Endothelial cell of umbilical vein (primary cell): ENCODE measurements around the gene INHBC. TPM values are rescaled to one million over a fixed set of nuclear protein-coding genes. Genes with fewer than 3 reads are reported as not detected.

Experiments used
- BruUV-seq: library from RNA; stranded (reverse); fragments of 400-500 nt; replicated peaks from 2 replicates; lab custom pipeline; 2021; lab: Mats Ljungman, UMichigan
- CTCF ChIA-PET: fragments of 300-600, 350-600 bp; sonication (Branson Sonifier 250); formaldehyde crosslinking; loops from one replicate; lab custom pipeline; 2021; ENCODE audit warnings: antibody characterized with exemption, inconsistent platforms; lab: Charles Lee
- POLR2A ChIA-PET: fragments of 300-600, 350-600 bp; sonication (Branson Sonifier 250); formaldehyde crosslinking; loops from one replicate; lab custom pipeline; 2021; ENCODE audit warnings: antibody characterized with exemption, inconsistent platforms; lab: Charles Lee
- DNase-seq: peaks from one replicate; pipeline ENCODE4 v3.0.0-alpha.2; 2011; ENCODE audit warnings: low read depth, low spot score
- FAIRE-seq: peaks from 2 replicates; lab custom pipeline; 2011; peaks lifted over from hg19 to GRCh38; lab: Jason Lieb, UNC
- H2AFZ ChIP-seq: 2 replicates; pipeline ENCODE4 v1.6.0; 2012; ENCODE audit warnings: low read depth, low read length, control low read depth, inconsistent platforms
- H3K27ac ChIP-seq: 2 replicates; pipeline ENCODE4 v1.5.1; 2011; ENCODE audit warnings: low read depth, mild to moderate bottlenecking, control low read depth, low read length, moderate library complexity; ENCODE audit not compliant: insufficient read depth
- H3K27me3 ChIP-seq, 2 experiments: 2 replicates each; pipeline versions ENCODE4 v1.6.0 to v1.6.1; 2011; ENCODE audit warnings: low read length in 2 of 2, mixed read lengths in 1 of 2; ENCODE audit not compliant: control insufficient read depth in 2 of 2, insufficient read depth in 2 of 2
- H3K36me3 ChIP-seq, 2 experiments: 2 replicates in 1 of 2; 3 replicates in 1 of 2; pipeline ENCODE4 v1.5.1; 2011; ENCODE audit warnings: low read length in 2 of 2, mild to moderate bottlenecking in 1 of 2, moderate library complexity in 1 of 2; ENCODE audit not compliant: control insufficient read depth in 2 of 2, insufficient read depth in 2 of 2; ENCODE audit errors: extremely low read depth in 1 of 2
- H3K4me1 ChIP-seq: 3 replicates; pipeline ENCODE4 v1.5.1; 2011; ENCODE audit warnings: mild to moderate bottlenecking, low read length; ENCODE audit not compliant: control insufficient read depth, insufficient read depth; ENCODE audit errors: extremely low read depth
- H3K4me2 ChIP-seq: 2 replicates; pipeline ENCODE4 v1.6.1; 2011; ENCODE audit warnings: low read length, control low read depth, mixed read lengths; ENCODE audit not compliant: insufficient read depth
- H3K4me3 ChIP-seq, 3 experiments: fragments of 200-600 bp in 1 of 3; sonication (generic), shearing (Covaris generic) in 1 of 3; replicated peaks in 1 of 3; 2 replicates each; pipeline ENCODE4 v1.5.1; 2011 to 2016; ENCODE audit warnings: control low read depth in 3 of 3, low read length in 3 of 3, mild to moderate bottlenecking in 2 of 3, inconsistent platforms in 1 of 3, low read depth in 1 of 3, moderate library complexity in 1 of 3; ENCODE audit not compliant: insufficient read depth in 1 of 3
- H3K79me2 ChIP-seq: 2 replicates; pipeline ENCODE4 v1.6.0; 2012; ENCODE audit warnings: low read length, inconsistent platforms; ENCODE audit not compliant: control insufficient read depth, insufficient read depth
- H3K9ac ChIP-seq: replicated peaks from 2 replicates; pipeline ENCODE3; 2011; ENCODE audit warnings: low read length, control low read depth; ENCODE audit not compliant: insufficient read depth; ENCODE audit errors: extremely low read depth
- H3K9me1 ChIP-seq: replicated peaks from 3 replicates; pipeline ENCODE4 v1.6.0; 2011; ENCODE audit warnings: mild to moderate bottlenecking, low read length; ENCODE audit not compliant: control insufficient read depth, insufficient read depth; ENCODE audit errors: extremely low read depth
- H3K9me3 ChIP-seq: replicated peaks from 2 replicates; pipeline ENCODE4 v1.5.1; 2012; ENCODE audit warnings: low read length, inconsistent platforms; ENCODE audit not compliant: control insufficient read depth, insufficient read depth
- H4K20me1 ChIP-seq: replicated peaks from 2 replicates; pipeline ENCODE3; 2011; ENCODE audit warnings: mild to moderate bottlenecking, low read length; ENCODE audit not compliant: control insufficient read depth, insufficient read depth; ENCODE audit errors: extremely low read depth
- CTCF ChIP-seq, 2 donors: IDR thresholded peaks; 1 replicate in 1 of 2; 2 replicates in 1 of 2; pipeline ENCODE4 v1.5.1; 2011; ENCODE audit warnings: low read length in 2 of 2, mild to moderate bottlenecking in 2 of 2, moderate library complexity in 2 of 2, control low read depth in 1 of 2, inconsistent platforms in 1 of 2, low read depth in 1 of 2; ENCODE audit not compliant: insufficient read depth in 1 of 2; ENCODE audit errors: extremely low read depth in 1 of 2
- EZH2 ChIP-seq: IDR thresholded peaks from 2 replicates; pipeline ENCODE4 v1.6.1; 2012; ENCODE audit warnings: borderline replicate concordance, low read depth, mild to moderate bottlenecking, moderate library complexity, low read length, inconsistent platforms; ENCODE audit not compliant: severe bottlenecking
- FOS ChIP-seq: IDR thresholded peaks from 2 replicates; pipeline ENCODE4 v1.6.1; 2011; ENCODE audit warnings: mild to moderate bottlenecking, low read length, moderate library complexity, borderline replicate concordance; ENCODE audit not compliant: insufficient read depth
- GATA2 ChIP-seq: IDR thresholded peaks from 2 replicates; pipeline ENCODE4 v1.7.0; 2011; ENCODE audit warnings: low read depth, mild to moderate bottlenecking, moderate library complexity, mixed read lengths, low read length; ENCODE audit not compliant: insufficient read length, insufficient read depth
- JUN ChIP-seq: IDR thresholded peaks from 2 replicates; pipeline ENCODE4 v1.6.1; 2011; ENCODE audit warnings: borderline replicate concordance, low read depth; ENCODE audit not compliant: insufficient read length, insufficient read depth
- MAX ChIP-seq: IDR thresholded peaks from 2 replicates; pipeline ENCODE4 v1.6.1; 2011; ENCODE audit not compliant: insufficient read depth, insufficient read length
- MYC ChIP-seq: IDR thresholded peaks from one replicate; pipeline ENCODE4 v1.6.1; 2011; ENCODE audit warnings: mild to moderate bottlenecking, low read depth, low read length
- POLR2A ChIP-seq: IDR thresholded peaks from 2 replicates; pipeline ENCODE4 v1.6.1; 2012; ENCODE audit warnings: low read depth, mild to moderate bottlenecking, control low read depth, low read length
- POLR2AphosphoS5 ChIP-seq: IDR thresholded peaks from 2 replicates; pipeline ENCODE4 v1.6.1; 2012; ENCODE audit warnings: low read depth, mild to moderate bottlenecking, control low read depth, low read length, moderate library complexity; ENCODE audit not compliant: insufficient read depth
- dilution Hi-C: fragments of 300-500 bp; cut with MboI; formaldehyde crosslinking; loops from one replicate; pipeline ENCODE4 v1.15.0; 2019; ENCODE audit warnings: low sequenced_read_pairs; ENCODE audit not compliant: extremely low pct_ligation_motif_present
- intact Hi-C: fragments of 100-400 bp; cut with micrococcal nuclease; formaldehyde crosslinking; loops from one replicate; pipeline ENCODE4 v1.10.0; 2022
- polyA plus RNA-seq, 4 experiments: library from polyadenylated mRNA; depleted of rRNA in 3 of 4; stranded (reverse) in 3 of 4; unstranded in 1 of 4; fragments of >200 nt; gene quantifications; 2 replicates each; pipeline versions ENCODE4 v1.2.1 to v1.2.3, GENCODE V29; 2011 to 2012; ENCODE audit warnings: missing spikeins in 1 of 4
- total RNA-seq: library from RNA; stranded (reverse); gene quantifications from 2 replicates; pipeline ENCODE4 v1.2.3, GENCODE V29; 2021

The INHBC gene
- total and polyA plus RNA-seq, 2 donors (not counting 3 experiments of a cell fraction or from before 2014, with no cell fraction given): not detected

GRCh38 chr12:57433370-57433769 is 1.2 kb upstream of the INHBC start:
- no peaks in the 10 kb centered on the region for H3K36me3 ChIP-seq
- POLR2A ChIA-PET: interaction anchor here (0.7 kb wide), 1 partner anchor 9 kb away, joined by 3 read pairs; no protein-coding TSS in a partner anchor
- H3K9me1 ChIP-seq: no peaks in the 10 kb centered on the region
- no peak overlapping the region for H3K4me2 ChIP-seq
- H3K4me1 ChIP-seq: peaks cover 6% of the 10 kb centered on the region
- H3K27me3 ChIP-seq: no peaks in the 10 kb centered on the region
- TF ChIP-seq FOS (no peak), POLR2A (no peak), POLR2AphosphoS5 (no peak), CTCF (IDR thresholded peaks at IDR 0.05; ENCODE audit: extremely low read depth in 1 of 2, insufficient read depth in 1 of 2, low read depth in 1 of 2, low read length in 2 of 2) (no peak), MAX (no peak), EZH2 (no peak), JUN (no peak), GATA2 (no peak), MYC (no peak)
- H3K9ac ChIP-seq: no peak overlapping the region
- intact Hi-C loops (loop anchor here (5.0 kb wide), 1 partner anchor 126 kb away; no protein-coding TSS in a partner anchor), dilution Hi-C loops (no loop called here)
- H4K20me1 ChIP-seq: no peaks in the 10 kb centered on the region
- no peak overlapping the region for H3K27ac ChIP-seq
- H2AFZ ChIP-seq: no peak overlapping the region
- peaks cover 15% of the 10 kb centered on the region for H3K79me2 ChIP-seq
- no peaks in the 10 kb centered on the region for H3K9me3 ChIP-seq
- H3K4me3 ChIP-seq: no peak overlapping the region
- CTCF ChIA-PET: interaction anchor here (1.1 to 2.1 kb wide), 5 partner anchors 12 to 91 kb away, joined by 3 to 8 read pairs (median 3); partner anchors contain the start of gene INHBE
- DNase-seq: no peak
- no TSS peak for BruUV-seq
- no peak for FAIRE-seq
